ENCODE data around the gene YWHAQ.
"Not testable (repeated sequence)": the region's sequence is repeated elsewhere in the genome, so short reads cannot be mapped to it uniquely, and the experiment has no call there.

YWHAQ gene

GRCh38 chr2:9631553-9631819 lies 689 bp upstream of the YWHAQ start:
- no peak for DNase-seq

DNA sequence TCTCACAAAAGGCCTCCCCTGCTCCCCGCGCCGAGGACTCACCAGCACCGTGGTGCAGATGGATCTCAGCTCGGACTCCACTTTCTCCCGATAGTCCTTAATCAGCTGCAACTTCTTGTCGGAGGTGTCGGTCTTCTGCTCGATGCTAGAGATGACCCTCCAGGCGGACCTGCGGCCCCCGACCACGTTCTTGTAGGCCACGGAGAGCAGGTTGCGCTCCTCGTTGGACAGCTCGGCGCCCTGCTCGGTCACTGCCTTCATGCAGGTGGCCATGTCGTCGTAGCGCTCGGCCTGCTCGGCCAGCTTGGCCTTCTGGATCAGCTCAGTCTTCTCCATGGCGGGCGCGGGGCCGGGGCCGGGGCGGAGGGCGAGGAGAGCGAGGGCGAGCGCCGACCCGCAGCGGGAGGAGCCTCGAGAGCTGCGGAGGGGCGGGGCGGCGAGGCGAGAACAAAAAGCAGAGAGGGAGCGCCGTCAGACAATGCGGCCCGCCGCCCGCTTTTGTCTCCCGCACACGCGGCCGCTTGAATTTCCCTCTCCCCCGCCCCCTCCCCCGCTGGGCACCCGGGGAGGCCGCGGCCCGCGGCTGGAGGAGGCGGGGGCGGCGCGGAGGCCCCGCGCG lies 571 bp downstream of the YWHAQ start:
- peak; percentile 76 for DNase-seq

GRCh38 chr2:9629222-9630116 lies 1.3 kb downstream of the YWHAQ start:
- DNase-seq = no peak

- no peak for DNase-seq
These were observed 3.5 kb downstream of the YWHAQ start for GRCh38 chr2:9627310-9627709.

- no peak for DNase-seq
These were observed 7.6 kb downstream of the YWHAQ start for GRCh38 chr2:9623151-9623550.

- DNase-seq = not testable (repeated sequence)
These were observed 9.1 kb downstream of the YWHAQ start for GRCh38 chr2:9621655-9622054.

DNA sequence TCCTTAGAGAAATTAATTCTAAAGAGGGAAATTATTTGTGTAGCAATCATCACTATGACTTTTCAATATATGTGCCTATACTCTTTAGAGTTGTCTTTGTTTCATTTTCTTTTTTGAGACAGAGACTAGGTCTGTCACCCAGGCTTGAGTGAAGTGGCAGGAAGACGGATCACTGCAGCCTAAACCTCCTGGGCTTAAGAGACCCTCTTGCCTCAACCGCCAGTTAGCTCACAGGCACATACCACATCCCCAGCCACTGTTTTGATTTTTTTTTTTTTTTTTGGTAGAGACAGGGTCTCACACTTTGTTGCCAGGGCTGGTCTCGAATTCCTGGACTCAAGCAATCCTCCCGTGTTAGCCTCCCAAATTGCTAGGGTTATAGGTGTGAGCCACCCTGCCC lies 12.4 kb downstream of the YWHAQ start:
- DNase-seq = peak; percentile 33

DNA sequence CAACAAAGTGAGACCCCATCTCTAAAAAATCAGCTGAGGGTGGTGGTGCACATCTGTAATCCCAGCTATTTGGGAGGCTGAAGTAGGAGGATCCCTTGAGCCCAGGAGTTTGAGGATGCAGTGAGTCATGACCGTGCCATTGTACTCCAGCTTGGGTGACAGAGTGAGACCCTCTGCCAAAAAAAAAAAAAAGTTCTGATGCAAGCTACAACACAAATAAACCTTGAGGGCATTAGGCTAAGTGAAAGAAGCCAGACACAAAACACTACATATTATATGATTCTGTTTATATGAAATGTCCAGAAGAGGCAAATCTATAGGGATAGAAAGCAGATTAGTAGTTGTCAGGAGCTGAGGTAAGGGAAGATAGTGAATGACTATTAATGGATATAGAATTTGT lies 13.0 kb downstream of the YWHAQ start:
- no peak for DNase-seq

GRCh38 chr2:9617296-9617695 lies 13.5 kb downstream of the YWHAQ start:
- no peak for DNase-seq

DNA sequence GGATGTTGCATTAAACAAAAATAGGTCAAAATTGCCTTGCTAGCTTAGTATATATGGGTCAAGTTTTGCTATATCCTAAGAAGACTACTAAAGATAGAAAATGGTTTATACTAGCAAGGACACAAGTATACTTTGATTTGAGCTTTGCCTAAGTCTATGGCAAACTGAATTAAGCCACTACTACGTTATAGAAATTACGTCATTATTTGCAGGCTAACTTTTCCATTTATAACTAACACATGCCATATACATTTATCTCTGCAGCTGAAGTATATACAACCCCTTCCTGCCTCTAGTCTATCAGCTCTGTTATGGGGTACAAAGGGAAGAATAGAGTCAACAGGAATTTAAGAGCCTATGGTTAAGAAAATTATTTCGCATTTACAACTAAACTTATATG lies 16.2 kb downstream of the YWHAQ start:
- DNase-seq = no peak

DNA sequence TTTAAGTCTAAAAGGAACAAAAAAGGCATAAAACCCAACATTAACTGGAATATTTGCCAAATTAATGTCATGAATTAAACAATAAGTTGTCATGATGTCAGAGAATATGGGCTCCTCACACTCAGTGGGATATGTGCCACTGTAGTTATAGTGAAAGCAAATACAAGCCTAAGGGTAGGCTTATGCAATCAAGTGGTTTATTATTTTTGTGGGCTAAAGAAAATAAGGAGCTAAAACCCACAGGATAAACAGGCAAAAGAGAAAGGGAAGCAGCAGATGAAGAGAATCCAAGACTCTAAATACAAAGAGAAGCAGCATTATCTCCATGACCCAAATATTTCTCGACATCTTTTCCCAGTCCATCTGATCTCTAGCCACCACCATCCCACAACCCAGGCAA lies 17.5 kb downstream of the YWHAQ start:
- DNase-seq = no peak

- DNase-seq = not testable (repeated sequence)
These were observed 19.3 kb downstream of the YWHAQ start for GRCh38 chr2:9611549-9611912.

- DNase-seq = no peak
These were observed 19.8 kb downstream of the YWHAQ start for GRCh38 chr2:9610781-9611548.

DNA sequence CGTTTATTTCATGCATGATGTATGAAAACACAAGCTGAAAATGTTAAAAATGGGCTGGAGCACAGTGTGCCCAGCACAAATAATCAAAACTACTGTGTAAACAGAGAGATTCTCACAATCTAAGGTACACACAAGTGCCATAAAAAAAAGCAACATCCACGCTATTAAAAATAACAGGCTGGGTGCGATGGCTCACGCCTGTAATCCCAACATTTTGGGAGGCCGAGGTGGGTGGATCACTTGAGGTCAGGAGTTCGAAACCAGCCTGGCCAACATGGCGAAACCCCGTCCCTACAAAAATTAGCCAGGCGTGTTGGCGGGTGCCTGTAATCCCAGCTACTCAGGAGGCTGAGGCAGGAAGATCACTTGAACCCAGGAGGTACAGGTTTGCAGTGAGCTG lies 22.3 kb downstream of the YWHAQ start:
- DNase-seq = not testable (repeated sequence)

DNA sequence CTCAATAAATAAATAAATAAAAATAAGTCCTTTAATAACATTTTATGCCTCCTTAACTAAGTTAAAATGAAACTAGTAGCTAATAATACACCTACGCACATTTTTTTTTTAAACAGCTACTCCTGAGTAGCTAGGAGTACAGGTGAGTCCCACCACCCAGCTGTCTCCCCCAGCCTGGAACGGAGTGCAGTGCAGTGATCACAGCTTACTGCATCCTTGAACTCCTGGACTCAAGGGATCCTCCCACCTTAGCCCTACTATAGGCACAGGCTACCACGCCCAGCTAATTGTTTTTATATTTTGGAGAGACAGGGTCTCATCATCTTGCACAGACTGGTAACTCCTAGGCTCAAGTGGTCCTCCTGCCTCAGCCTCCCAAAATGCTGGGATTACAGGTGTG lies 28.4 kb downstream of the YWHAQ start:
- DNase-seq = no peak

DNA sequence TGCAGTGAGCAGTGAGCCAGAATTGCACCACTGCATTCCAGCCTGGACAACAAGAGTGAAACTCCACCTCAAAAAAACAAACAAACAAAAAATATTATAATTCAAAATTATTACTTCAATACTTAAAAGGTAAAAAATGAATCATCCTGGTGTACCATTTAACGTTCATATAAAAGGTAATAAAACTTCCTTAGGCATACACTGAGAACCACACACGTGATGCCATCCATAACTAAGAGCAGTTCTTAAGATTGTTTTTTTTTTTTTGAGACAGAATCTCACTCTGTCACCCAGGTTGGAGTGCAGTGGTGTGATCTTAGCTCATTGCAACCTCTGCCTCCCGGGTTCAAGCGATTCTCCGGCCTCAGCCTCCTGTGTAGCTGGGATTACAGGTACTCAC lies 29.4 kb downstream of the YWHAQ start:
- DNase-seq = no peak

- no peak for DNase-seq
These were observed 31.4 kb downstream of the YWHAQ start for GRCh38 chr2:9599430-9599829.

DNA sequence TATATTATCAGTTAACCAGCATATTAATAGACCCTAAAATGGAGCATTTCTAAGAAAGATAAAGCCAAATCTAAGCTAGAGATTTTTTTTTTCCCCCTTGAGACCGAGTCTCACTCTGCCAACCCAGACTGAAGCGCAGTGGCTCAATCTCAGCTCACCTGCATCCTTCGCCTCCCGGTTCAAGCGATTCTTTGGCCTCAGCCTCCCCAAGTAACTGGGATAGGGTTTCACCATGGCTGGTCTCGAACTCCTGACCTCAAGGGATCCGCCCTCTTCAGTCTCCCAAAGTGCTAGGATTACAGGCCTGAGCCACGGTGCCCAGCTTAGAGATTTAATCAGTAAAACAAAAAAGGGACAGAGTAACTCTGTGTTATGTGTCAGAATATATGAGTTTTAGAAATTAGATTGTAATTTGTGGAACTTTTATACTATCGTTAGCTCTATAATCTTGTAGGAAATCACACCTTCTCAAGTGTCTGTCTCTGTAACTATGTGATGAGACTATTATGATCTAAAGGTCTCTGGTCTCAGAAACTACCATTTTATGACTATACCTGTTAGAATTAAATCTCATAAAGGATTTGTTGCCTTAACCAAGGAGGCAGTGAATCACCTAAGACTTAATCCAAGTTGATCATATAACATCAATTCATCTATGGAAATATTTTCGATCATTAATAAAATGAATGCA lies 34.0 kb downstream of the YWHAQ start:
- DNase-seq = no peak

DNA sequence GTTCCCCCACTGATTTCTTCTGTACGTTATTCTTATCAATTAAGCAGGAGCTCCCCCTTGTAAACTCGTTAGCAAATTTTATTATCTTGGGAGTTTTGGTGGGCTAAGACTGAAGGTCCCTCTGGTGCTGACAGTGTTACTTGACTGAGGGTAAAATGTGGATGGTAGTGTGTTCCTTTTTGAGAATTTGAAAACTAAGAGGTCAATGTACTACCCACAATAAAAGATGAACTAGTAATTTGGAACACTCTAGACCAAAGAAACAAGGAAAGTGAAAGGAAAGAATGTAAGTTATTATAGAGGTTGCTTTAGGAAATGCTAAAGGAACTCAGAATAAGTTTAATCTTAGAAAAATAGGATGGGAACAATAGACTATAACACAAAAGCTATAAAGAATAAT lies 35.1 kb downstream of the YWHAQ start:
- no peak for DNase-seq

- DNase-seq = not testable (repeated sequence)
These were observed 35.5 kb downstream of the YWHAQ start for GRCh38 chr2:9595256-9595655.

GRCh38 chr2:9594366-9595054 lies 36.3 kb downstream of the YWHAQ start:
- DNase-seq = no peak

DNA sequence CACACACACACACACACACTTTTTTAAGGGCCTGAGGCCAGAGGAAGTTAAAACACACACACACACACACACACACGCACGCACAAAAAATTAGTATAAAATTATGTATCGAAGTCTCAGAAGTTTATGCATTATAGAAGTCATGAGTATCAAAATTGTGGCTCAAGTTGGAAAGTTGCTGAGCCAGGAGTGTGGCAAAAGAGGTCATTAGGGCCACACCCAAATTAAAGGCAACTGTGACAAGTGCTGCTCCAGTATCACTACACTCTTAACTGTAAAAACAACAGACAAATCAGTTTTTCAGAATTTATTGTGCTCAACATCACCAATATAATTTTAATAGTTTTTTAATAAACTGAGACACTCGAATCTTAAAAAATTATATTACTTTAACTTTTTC lies 36.9 kb downstream of the YWHAQ start:
- DNase-seq = no peak

GRCh38 chr2:9592699-9593098 lies 38.1 kb downstream of the YWHAQ start:
- DNase-seq = no peak
